Activated CD4-positive, alpha-beta T cell treated with anti-CD3 and anti-CD28 coated beads for 48 hours (primary cell): ENCODE results near the gene ATG2A.
A peak's percentile ranks its signal among the peaks of the same experiment; 100 is the strongest.

ENCODE experiments used
- DNase-seq: peaks from one replicate; pipeline ENCODE4 v3.0.0-alpha.2; 2020

ATG2A gene

GRCh38 chr11:64883575-64883974, 33.4 kb downstream of the ATG2A start:
- DNase-seq, result no peak

DNA sequence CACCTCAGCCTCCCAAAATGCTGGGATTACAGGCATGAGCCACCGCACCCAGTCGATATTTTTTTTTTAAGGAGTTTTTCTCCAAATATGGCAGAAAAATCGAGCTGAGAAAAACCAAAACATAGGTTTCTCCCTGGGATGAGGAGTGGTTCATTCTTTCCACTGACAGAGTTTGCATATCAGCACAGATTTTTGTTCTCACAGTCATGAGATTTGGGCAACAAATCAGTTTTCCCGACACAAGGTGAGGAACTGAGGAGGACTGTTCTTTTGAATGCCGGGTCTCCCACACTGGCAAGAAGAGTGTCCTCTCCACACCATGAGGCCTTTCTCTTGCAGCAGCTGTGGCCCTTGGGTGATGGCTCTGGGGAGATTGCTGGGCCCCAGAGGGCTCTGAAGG, 34.8 kb downstream of the ATG2A start:
- DNase-seq, result no peak

DNA sequence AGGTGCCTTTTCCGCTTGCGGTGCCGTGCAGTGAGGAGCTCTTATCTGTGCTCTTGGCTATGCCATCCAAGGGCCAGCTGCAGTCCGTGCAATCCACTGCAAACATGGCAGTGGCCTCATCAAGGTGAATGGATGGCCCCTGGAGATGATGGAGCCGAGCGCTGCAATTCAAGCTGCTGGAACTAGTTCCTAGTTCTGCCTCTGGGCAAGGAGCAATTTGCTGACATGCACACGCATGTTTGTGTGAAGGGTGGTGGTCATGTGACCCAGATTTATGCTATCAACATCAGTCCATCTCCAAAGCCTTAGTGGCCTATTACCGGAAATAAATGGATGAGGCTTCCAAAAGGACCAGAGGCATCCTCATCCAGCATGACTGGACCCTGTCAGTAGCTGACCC, 35.5 kb downstream of the ATG2A start:
- DNase-seq, result no peak

GRCh38 chr11:64880240-64881001, 36.6 kb downstream of the ATG2A start:
- no peak for DNase-seq

DNA sequence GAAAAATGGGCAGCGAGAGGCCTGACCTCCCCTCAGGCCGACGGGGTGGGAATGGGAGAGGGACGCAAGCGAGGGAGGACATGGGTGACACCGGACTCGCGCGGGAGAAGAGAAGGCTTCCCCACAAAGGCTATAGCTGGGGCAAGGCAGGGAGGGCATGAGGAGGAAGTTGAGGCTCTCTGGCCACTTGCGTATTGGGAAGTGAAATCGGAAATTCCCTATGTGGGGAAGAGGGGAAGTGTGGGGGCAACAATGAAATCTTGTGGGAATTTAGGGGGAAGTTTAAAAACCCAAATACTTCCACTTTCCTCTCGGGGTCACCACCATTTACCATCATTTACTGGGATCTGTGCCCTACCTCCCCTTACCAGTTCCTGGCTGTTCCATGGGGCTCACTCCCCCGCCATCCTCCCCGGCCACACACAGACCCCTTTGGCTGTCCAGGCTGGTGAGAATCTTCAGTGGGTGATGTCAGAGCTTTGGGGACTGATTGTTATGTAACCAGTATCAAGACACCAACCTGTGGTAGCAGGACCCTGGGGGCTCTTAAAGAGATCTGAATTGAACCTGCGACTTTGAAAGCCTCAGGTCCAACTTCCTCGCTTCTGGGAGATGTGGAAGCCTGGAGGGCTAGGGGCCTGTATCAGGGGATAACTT, 37.6 kb downstream of the ATG2A start:
- DNase-seq, result peak; percentile 26

- peak; percentile 100 for DNase-seq
Measured at GRCh38 chr11:64878494-64879243, 38.3 kb downstream of the ATG2A start, which contains the start of gene EHD1. TSS of gene EHD1 (minus strand) at chr11:64878621. CDS start at chr11:64878464, 157 bp downstream.

DNA sequence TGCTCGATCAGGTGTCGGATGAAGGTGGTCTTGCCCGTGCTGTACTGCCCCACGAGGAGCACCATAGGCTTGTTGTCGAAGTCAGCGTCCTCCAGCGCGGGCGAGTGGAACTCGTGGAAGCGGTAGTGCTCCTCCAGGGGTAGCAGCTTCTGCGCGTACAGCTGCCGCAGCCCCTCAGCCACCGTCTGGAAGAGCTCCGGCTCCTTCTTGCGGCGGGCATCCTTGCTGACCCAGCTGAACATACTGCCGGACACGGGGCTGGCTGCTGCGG, 38.9 kb downstream of the ATG2A start:
- DNase-seq, result no peak

DNA sequence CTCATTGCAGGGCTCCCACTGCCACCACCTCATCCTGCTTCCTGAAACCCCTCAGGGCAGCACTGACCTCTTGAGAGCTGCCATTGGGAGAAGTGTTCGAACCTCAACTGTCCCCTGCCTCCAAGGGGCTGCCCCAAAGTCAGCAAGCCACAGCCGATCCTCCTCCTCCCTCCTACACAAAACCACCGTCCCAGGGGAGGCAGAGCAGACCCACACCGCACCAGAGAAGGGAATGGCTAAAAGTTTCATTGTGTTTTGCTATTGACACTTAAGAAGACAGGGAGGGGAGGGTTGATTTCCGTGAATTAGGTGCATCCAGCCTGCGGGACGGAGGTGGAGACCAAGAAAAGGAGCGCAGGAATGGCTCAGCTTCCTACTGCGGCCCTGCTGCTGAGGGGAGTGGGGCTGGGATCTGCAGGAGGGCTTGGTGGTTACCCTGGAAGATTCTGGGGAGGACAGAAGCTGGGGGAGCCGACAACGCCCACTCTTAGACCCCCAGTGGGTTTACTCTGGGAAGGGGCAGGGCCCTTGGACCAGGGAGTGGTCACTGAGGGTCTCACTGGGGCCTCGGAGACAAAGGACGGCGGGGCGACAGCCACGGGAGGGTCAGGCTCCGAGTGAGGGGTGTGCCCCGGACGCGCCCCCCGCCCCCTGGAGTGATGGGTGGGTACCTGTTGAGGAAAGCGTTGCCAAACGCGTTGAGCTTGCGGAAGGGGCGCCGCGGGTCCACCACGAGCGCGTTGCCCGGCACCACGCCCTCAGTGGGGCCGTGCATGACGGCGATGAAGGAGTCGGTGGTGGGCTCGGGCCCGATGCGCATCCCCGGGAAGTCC, 39.4 kb downstream of the ATG2A start:
- peak; percentile 50 for DNase-seq

- DNase-seq, result no peak
Measured at GRCh38 chr11:64876835-64877341, 40.1 kb downstream of the ATG2A start.

DNA sequence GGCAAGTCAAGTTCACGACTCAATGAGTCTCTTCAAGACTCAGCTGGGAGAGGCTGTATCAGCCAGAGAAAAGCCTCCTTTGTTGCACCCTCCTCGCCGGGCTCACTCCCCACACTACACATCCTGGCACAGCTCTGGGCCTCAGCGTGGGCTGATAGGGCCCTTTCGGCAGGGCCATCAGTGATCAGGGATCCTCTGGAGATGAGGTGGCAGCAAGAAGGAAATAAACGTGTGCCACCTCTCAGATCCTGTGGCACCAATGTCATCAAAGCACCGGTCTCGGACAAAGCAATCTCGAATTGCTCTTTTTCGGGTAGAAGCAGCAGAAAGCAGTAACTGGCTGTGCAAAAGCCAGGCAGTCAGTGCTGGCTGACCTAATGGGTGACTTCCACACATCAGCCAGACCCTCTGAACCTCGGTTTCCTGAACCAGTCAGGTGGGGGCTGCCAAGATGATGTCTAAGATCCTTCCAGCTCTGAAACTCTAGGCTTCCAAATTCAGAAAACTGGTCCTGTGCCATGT, 40.7 kb downstream of the ATG2A start:
- DNase-seq, result peak; percentile 69

DNA sequence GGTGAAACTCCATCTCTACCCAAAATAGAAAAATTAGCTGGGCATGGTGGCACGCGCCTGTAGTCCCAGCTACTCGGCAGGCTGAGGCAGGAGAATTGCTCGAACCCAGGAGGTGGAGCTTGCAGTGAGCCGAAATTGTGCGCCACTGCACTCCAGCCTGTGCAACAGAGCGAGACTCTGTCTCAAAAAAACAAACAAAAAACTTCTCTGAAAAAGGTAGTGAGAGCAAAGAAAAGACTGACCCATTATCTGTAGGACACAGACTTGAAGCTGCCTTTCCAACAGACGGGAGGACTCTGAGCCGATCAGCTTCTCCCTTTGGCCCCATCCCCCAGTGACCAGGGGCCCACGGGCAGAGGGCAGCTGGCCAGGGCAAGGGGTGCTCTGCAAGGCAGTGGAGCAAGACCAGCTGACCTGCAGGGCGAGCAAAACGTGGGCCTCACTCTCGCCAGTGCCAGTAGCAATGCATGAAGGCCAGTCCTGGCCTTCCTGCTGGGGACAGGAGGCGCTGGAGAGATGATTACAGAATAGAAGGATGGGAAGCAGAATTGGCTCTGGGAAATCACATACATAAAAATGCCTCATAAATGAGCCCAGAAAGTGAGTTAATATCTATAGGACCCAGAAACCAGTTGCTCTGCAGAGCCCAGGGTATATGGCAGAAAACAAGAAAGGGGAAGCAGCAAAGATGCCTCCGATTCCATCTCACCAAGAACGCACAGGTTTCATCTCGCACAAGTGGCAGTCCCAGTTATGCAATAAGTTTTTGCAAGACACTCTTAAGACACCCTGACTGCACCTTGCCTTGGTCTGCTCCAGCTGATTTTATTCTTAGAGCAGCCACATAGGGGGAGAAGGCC, 41.4 kb downstream of the ATG2A start:
- no peak for DNase-seq

DNA sequence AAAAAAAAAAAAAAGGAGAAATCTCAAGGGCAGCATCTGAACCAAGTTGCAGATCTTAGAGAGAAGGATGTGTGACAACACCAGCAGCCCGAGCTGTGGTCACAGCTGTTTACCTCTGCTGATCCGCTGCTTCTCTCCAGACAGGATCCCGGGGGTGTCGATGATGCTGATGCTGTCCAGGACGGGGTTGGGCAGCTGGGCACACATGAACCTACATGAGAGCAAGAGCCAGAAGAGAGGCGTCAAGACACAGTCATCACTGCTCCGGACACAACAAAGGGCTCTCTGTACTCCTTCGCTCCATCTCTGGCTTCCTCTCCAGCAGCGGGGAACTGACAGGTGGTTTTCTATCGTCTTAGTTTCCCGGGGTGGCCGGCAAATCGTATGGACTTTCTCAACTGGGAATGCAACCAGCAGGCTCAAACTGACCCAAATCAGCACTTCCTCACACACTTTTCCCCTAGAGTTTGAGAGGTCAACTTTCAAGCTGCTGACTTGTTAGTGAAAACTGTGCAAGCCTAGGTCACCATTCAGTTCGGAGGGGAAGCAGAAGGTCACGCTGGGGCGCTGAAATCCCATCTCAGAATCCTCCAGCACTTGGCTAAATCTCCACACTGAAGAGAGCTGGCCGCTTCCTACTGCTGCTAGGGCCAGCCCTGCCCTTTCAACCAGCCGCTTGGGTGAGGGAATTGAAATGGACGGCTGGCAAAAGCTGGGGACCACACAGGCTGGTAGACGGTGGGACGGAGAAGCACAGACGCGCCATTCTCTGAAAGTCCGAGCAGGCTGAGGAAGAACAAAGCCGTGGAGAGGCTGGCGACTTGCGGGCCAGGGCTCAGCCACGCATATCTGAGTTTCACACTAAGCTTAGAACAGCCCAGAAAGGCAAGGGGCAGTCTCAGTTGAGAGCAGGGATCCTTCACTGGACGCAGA, 42.4 kb downstream of the ATG2A start:
- no peak for DNase-seq

- DNase-seq, result no peak
Measured at GRCh38 chr11:64872790-64873488, 44.1 kb downstream of the ATG2A start.

GRCh38 chr11:64871492-64871891, 45.5 kb downstream of the ATG2A start:
- no peak for DNase-seq

GRCh38 chr11:64870893-64871466, 46.0 kb downstream of the ATG2A start:
- no peak for DNase-seq

- DNase-seq, result no peak
Measured at GRCh38 chr11:64870176-64870892, 46.7 kb downstream of the ATG2A start.

DNA sequence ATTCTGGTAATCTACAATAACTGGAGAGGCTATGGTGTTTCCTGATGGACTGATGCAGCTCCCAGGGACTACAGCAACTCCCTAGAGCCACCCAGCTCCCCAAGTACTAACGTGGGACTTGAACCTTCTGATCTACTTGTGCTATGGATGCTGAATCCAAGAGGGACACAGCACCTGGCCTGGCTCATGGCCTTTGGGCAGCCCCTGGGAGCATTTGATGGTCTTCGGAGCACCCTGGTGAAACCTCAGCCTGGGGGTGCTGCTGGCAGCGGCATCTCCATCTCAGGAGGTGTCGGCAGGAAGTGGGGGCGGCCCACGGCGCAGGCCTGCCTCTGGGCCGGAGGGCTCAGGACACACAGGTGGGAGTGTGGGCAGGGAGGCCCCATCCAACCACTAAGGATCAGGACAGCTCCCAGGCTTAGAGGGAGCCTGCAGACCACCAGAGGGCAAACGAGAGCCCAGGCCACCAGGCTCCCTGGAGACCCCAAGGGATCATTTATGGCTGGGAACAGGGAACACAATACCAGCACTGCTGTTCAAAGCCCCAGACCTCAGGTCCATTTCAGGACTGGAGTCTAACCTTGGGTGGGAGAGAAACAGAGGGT, 47.3 kb downstream of the ATG2A start:
- DNase-seq, result no peak

DNA sequence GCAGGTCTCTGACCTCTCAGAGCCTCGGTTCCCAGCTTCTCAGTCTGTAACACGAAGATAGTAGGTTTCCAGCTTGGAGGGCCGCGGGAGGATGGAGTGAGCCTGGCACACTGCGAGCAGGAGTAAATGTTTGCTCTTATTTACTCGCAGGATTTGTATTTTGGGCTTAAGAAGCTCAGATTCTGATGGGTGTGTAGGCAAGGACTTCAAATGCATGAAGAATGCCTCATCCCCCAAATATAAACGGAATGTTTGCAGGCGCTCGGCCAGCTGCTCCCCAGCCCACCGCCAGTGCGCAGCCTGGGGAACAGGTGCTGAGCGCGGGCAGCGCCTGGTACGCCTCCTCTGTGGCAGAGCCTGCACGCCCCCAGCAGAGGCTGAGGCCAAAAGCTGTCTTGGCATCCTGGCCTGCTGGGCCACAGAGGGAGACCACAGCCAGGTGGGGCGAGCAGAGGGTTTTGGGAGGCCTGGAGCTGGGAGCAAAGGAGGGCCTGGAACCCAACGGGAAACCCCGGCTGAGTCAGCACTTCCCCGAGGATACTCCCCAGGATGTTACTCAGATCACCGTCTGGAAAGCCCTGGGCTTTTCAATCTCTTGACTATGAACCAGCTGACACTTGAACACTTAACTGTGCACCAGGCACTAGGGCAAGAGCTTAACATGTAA, 48.0 kb downstream of the ATG2A start:
- no peak for DNase-seq
